Adrenal gland (tissue), 5 donors: ENCODE results near the gene SLC46A2.

ENCODE experiments used
- CTCF ChIP-seq, 6 experiments: fragments of 450-650 bp in 4 of 6; fragments of 200-600 bp in 2 of 6; sonication (generic) in 1 of 6; IDR thresholded peaks; 1 replicate in 5 of 6; 2 replicates in 1 of 6; pipeline versions ENCODE4 v1.5.1 to v1.8.0; 2016 to 2021; ENCODE audit warnings: antibody characterized with exemption in 6 of 6, mild to moderate bottlenecking in 2 of 6, moderate library complexity in 1 of 6
- POLR2A ChIP-seq, 2 donors: fragments of 450-650 bp; IDR thresholded peaks; one replicate each; pipeline ENCODE4 v1.6.1; 2017; ENCODE audit warnings: antibody characterized with exemption in 2 of 2, mild to moderate bottlenecking in 2 of 2, moderate library complexity in 1 of 2
- donor health status: DM: no; HTN: no; CAD: no.

GRCh38 chr9:112884721-112885120 lies 6.0 kb downstream of the SLC46A2 start:
- TF ChIP-seq CTCF (IDR thresholded peaks at IDR 0.05) (no peak), POLR2A (IDR thresholded peaks at IDR 0.05) (no peak)
